ENCODE results near the gene TMEM72. TPM values are rescaled to one million over a fixed set of nuclear protein-coding genes. Genes with fewer than 3 reads are reported as not detected.
A peak's percentile ranks its signal among the peaks of the same experiment; 100 is the strongest.

Gene TMEM72
- total and polyA plus RNA-seq, 2 of the 13 experiments (the other 11 are each of a cell fraction or from before 2014, with no cell fraction given) = 0.04 TPM; not detected in 1

GRCh38 chr10:44985175-44985681, 74.1 kb downstream of the TMEM72 start:
- peak overlapping the region; percentile 15 for H3K27ac ChIP-seq (ENCODE audit: extremely low read length, insufficient read depth, low read length)
- no peak for FAIRE-seq
- no peak for TF ChIP-seq NFE2L2 (IDR thresholded peaks at IDR 0.05; ENCODE audit: low read length)
- no peak for TF ChIP-seq ZBTB20 (CRISPR knock-in tag; IDR thresholded peaks at IDR 0.05; ENCODE audit: borderline replicate concordance, low read depth)
- TF ChIP-seq MLLT10 (CRISPR knock-in tag; IDR thresholded peaks at IDR 0.05) = no peak
- 0 out of 2 replicates have a peak, but pooled peaks have one; percentile 20 for TF ChIP-seq HOXA5 (CRISPR knock-in tag; IDR thresholded peaks at IDR 0.05)
- TF ChIP-seq MED1 (CRISPR knock-in tag; IDR thresholded peaks at IDR 0.05) = peak; percentile 27; the same call in 1 of the 2 replicates
- TF ChIP-seq RFX3 (CRISPR knock-in tag; IDR thresholded peaks at IDR 0.05) = no peak
- no peak for TF ChIP-seq FOXP1 (IDR thresholded peaks at IDR 0.05)
- peak; percentile 22; the same call in 1 of the 2 replicates for TF ChIP-seq FOXP1 (CRISPR knock-in tag; IDR thresholded peaks at IDR 0.05)
- TF ChIP-seq SOX13 (IDR thresholded peaks at IDR 0.05) = no peak
- TF ChIP-seq SOX13 (CRISPR knock-in tag; conservative IDR thresholded peaks at IDR 0.05 in 1 of 2, IDR thresholded peaks at IDR 0.05 in 1 of 2) = peak in 1 of 2 experiments; percentile 60; a peak in 2 of 4 replicates
- TF ChIP-seq TARDBP (CRISPR knock-in tag; IDR thresholded peaks at IDR 0.05) = no peak
- TF ChIP-seq ZBTB1 (CRISPR knock-in tag; IDR thresholded peaks at IDR 0.05; ENCODE audit: borderline replicate concordance) = no peak
- no peak for TF ChIP-seq FOXP4 (CRISPR knock-in tag; IDR thresholded peaks at IDR 0.05)
- no peak for TF ChIP-seq ZBTB2 (CRISPR knock-in tag; IDR thresholded peaks at IDR 0.05; ENCODE audit: low read depth)
- TF ChIP-seq SKIL (CRISPR knock-in tag; IDR thresholded peaks at IDR 0.05; ENCODE audit: borderline replicate concordance) = no peak
- TF ChIP-seq ZNF710 (CRISPR knock-in tag; IDR thresholded peaks at IDR 0.05; ENCODE audit: borderline replicate concordance) = no peak
- no peak for TF ChIP-seq SP2 (CRISPR knock-in tag; IDR thresholded peaks at IDR 0.05)
- TF ChIP-seq NR2C2 (CRISPR knock-in tag; IDR thresholded peaks at IDR 0.05; ENCODE audit: borderline replicate concordance) = peak; percentile 22; the same call in 1 of the 2 replicates

More at GRCh38 chr10:44985175-44985681, 74.1 kb downstream of the TMEM72 start:
- Histone ChIP-seq H3K4me3 (replicated peaks in 1 of 3; ENCODE audit: insufficient read depth in 1 of 3, low read depth in 2 of 3, low read length in 3 of 3) (no peak overlapping the region), H3K79me2 (ENCODE audit: insufficient read depth, low read length) (peaks cover 4% of the 10 kb centered on the region), H3K9ac (ENCODE audit: insufficient read depth, low read depth, low read length) (0 out of 2 replicates have a peak overlapping the region, but pooled peaks have one; percentile 19), H2AFZ (ENCODE audit: low read length) (no peak overlapping the region), H4K20me1 (ENCODE audit: insufficient read depth, low read length) (no peaks in the 10 kb centered on the region), H3K4me2 (ENCODE audit: low read depth, low read length) (no peak overlapping the region), H3K9me3 (ENCODE audit: low read length) (no peaks in the 10 kb centered on the region), H3K4me1 (ENCODE audit: insufficient read depth, low read length) (peaks cover 63% of the 10 kb centered on the region), H3K27me3 (ENCODE audit: control insufficient read depth in 1 of 2, insufficient read depth in 2 of 2, low read length in 2 of 2) (no peaks in the 10 kb centered on the region), H3K36me3 (replicated peaks in 1 of 2; ENCODE audit: control insufficient read depth in 1 of 2, insufficient read depth in 2 of 2, low read length in 2 of 2) (peaks cover 6 to 42% of the 10 kb centered on the region in 2 experiments; a peak in 3 of 5 replicates)
- BruUV-seq (replicated peaks) = no TSS peak
- 85% methylated on average over 8 of the region's 9 CpGs for WGBS (ENCODE audit: low lambda C conversion rate)
- in situ Hi-C loops (cut with HindIII; ENCODE audit: extremely low pct_ligation_motif_present, low pct_unique_long_range_greater_than_20kb) (no loop called here), intact Hi-C loops (cut with micrococcal nuclease; ENCODE audit: unreplicated experiment) (no loop called here)
- ATAC-seq (no peak), DNase-seq (ENCODE audit: low spot score) (no peak)
- ChIA-PET POLR2A (interaction anchor here (1.1 to 12.6 kb wide), 3 partner anchors 4 to 22 kb away, joined by 6 to 863 read pairs (median 863); partner anchors contain the start of gene DEPP1), CTCF (ENCODE audit: low intra/inter-chr PET ratio, low total read pairs) (no interaction called here)
